Suprapubic skin (tissue), 4 donors: ENCODE results near the gene YWHAB.

Experiments
- EP300 ChIP-seq: sonication (generic); formaldehyde crosslinking; IDR thresholded peaks from one replicate; pipeline ENCODE4 v1.6.1; 2017; ENCODE audit warnings: antibody characterized with exemption
- POLR2A ChIP-seq, 2 donors: fragments of 450-650 bp; IDR thresholded peaks; one replicate each; pipeline ENCODE4 v1.6.1; 2017; ENCODE audit warnings: antibody characterized with exemption in 2 of 2, mild to moderate bottlenecking in 2 of 2, moderate library complexity in 2 of 2
- POLR2AphosphoS5 ChIP-seq, 3 donors: sonication (generic); formaldehyde crosslinking; IDR thresholded peaks; one replicate each; pipeline ENCODE4 v1.6.1; 2017; ENCODE audit warnings: antibody characterized with exemption in 3 of 3
- TF ChIP-seq, protein P1 (sequence below), 2 donors: fragments of 200-600 bp in 1 of 2; fragments of 450-650 bp in 1 of 2; sonication (generic) in 1 of 2; IDR thresholded peaks; one replicate each; pipeline ENCODE4 v1.5.1; 2016 to 2019; ENCODE audit warnings: antibody characterized with exemption in 2 of 2, mild to moderate bottlenecking in 1 of 2, moderate library complexity in 1 of 2

DNA sequence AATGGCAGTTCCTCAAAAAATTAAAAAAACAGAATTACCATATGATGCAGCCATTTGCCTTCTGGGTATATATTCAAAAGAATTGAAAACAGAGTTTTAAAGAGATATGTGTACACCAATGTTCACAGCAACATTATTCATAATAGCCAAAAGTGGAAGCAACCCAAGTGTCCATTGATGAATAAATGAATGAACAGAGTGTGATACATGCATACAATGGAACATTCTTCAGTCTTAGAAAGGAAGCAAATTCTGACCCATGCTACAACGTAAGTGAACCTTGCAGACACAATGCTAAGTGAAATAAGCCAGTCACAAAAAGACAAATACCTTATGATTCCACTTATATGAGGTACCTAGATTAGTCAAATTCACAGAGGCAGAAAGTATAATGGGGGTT lies 34.7 kb upstream of the YWHAB start:
- TF ChIP-seq, protein P1, sequence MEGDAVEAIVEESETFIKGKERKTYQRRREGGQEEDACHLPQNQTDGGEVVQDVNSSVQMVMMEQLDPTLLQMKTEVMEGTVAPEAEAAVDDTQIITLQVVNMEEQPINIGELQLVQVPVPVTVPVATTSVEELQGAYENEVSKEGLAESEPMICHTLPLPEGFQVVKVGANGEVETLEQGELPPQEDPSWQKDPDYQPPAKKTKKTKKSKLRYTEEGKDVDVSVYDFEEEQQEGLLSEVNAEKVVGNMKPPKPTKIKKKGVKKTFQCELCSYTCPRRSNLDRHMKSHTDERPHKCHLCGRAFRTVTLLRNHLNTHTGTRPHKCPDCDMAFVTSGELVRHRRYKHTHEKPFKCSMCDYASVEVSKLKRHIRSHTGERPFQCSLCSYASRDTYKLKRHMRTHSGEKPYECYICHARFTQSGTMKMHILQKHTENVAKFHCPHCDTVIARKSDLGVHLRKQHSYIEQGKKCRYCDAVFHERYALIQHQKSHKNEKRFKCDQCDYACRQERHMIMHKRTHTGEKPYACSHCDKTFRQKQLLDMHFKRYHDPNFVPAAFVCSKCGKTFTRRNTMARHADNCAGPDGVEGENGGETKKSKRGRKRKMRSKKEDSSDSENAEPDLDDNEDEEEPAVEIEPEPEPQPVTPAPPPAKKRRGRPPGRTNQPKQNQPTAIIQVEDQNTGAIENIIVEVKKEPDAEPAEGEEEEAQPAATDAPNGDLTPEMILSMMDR (IDR thresholded peaks at IDR 0.05) = no peak
- no peak for TF ChIP-seq EP300
- TF ChIP-seq POLR2A (IDR thresholded peaks at IDR 0.05) = no peak
- TF ChIP-seq POLR2AphosphoS5 (IDR thresholded peaks at IDR 0.05) = no peak
